ENCODE results near the gene CASKIN1. TPM values are rescaled to one million over a fixed set of nuclear protein-coding genes. Genes with fewer than 3 reads are reported as not detected.
"Not testable (repeated sequence)": the region's sequence is repeated elsewhere in the genome, so short reads cannot be mapped to it uniquely, and the experiment has no call there.

CASKIN1 gene
- polyA plus RNA-seq (2013, experiment 1 of 2) = 1.9 TPM
- polyA plus RNA-seq (2013, experiment 2 of 2) = 2.3 TPM

GRCh38 chr16:2196162-2196980 lies at the start of gene CASKIN1:
CASKIN1 (minus strand) TSS chr16:2196605; CDS start chr16:2196432, 173 bp downstream.
- Histone ChIP-seq H3K4me1 (ENCODE audit: insufficient read depth, low read length) (no peaks in the 10 kb centered on the region), H3K27ac (ENCODE audit: low read depth, low read length) (no peak within 1 kb of the TSS), H3K9me3 (ENCODE audit: insufficient read depth, low read depth, low read length) (no peaks in the 10 kb centered on the region), H3K4me3 (ENCODE audit: low read length) (peak within 1 kb of the TSS; percentile 53), H3K9ac (ENCODE audit: low read depth, low read length) (no peak within 1 kb of the TSS; the same call in 1 of the 2 replicates), H3K36me3 (ENCODE audit: insufficient read depth, low read length) (no peaks in the 10 kb centered on the region), H3K27me3 (ENCODE audit: insufficient read depth, low read length) (peaks cover 52% of the 10 kb centered on the region)
- WGBS = under 1% methylated on average over 119 of the region's 129 CpGs

- WGBS = 96% methylated on average over 30 of the region's 30 CpGs
- no peak overlapping the region for H3K4me3 ChIP-seq (ENCODE audit: low read length)
- H3K9ac ChIP-seq (ENCODE audit: low read depth, low read length) = no peak overlapping the region
- H3K4me1 ChIP-seq (ENCODE audit: insufficient read depth, low read length) = no peaks in the 10 kb centered on the region
- H3K27ac ChIP-seq (ENCODE audit: low read depth, low read length) = no peak overlapping the region
- no peaks in the 10 kb centered on the region for H3K27me3 ChIP-seq (ENCODE audit: insufficient read depth, low read length)
- peaks cover 57% of the 10 kb centered on the region for H3K36me3 ChIP-seq (ENCODE audit: insufficient read depth, low read length)
- H3K9me3 ChIP-seq (ENCODE audit: insufficient read depth, low read depth, low read length) = no peaks in the 10 kb centered on the region
These were observed 48.8 kb upstream of the CASKIN1 start for GRCh38 chr16:2244926-2245795.

GRCh38 chr16:2244301-2244700 lies 47.9 kb upstream of the CASKIN1 start:
- Histone ChIP-seq H3K4me1 (ENCODE audit: insufficient read depth, low read length) (no peaks in the 10 kb centered on the region), H3K27me3 (ENCODE audit: insufficient read depth, low read length) (no peaks in the 10 kb centered on the region), H3K36me3 (ENCODE audit: insufficient read depth, low read length) (peaks cover 56% of the 10 kb centered on the region), H3K9ac (ENCODE audit: low read depth, low read length) (no peak overlapping the region), H3K9me3 (ENCODE audit: insufficient read depth, low read depth, low read length) (no peaks in the 10 kb centered on the region), H3K27ac (ENCODE audit: low read depth, low read length) (no peak overlapping the region), H3K4me3 (ENCODE audit: low read length) (no peak overlapping the region)
- 89% methylated on average over 17 of the region's 17 CpGs for WGBS

GRCh38 chr16:2243781-2244180 lies 47.4 kb upstream of the CASKIN1 start:
- Histone ChIP-seq H3K9me3 (ENCODE audit: insufficient read depth, low read depth, low read length) (no peaks in the 10 kb centered on the region), H3K4me3 (ENCODE audit: low read length) (no peak overlapping the region), H3K36me3 (ENCODE audit: insufficient read depth, low read length) (peaks cover 53% of the 10 kb centered on the region), H3K9ac (ENCODE audit: low read depth, low read length) (no peak overlapping the region), H3K27ac (ENCODE audit: low read depth, low read length) (no peak overlapping the region), H3K27me3 (ENCODE audit: insufficient read depth, low read length) (no peaks in the 10 kb centered on the region), H3K4me1 (ENCODE audit: insufficient read depth, low read length) (no peaks in the 10 kb centered on the region)
- WGBS = 96% methylated on average over 11 of the region's 11 CpGs

- H3K4me3 ChIP-seq (ENCODE audit: low read length) = no peak overlapping the region
- H3K27ac ChIP-seq (ENCODE audit: low read depth, low read length) = no peak overlapping the region
- H3K36me3 ChIP-seq (ENCODE audit: insufficient read depth, low read length) = peaks cover 48% of the 10 kb centered on the region
- H3K4me1 ChIP-seq (ENCODE audit: insufficient read depth, low read length) = no peaks in the 10 kb centered on the region
- WGBS = 94% methylated on average over 19 of the region's 19 CpGs
- H3K27me3 ChIP-seq (ENCODE audit: insufficient read depth, low read length) = peaks cover 5% of the 10 kb centered on the region
- no peak overlapping the region for H3K9ac ChIP-seq (ENCODE audit: low read depth, low read length)
- no peaks in the 10 kb centered on the region for H3K9me3 ChIP-seq (ENCODE audit: insufficient read depth, low read depth, low read length)
These were observed 46.7 kb upstream of the CASKIN1 start for GRCh38 chr16:2243031-2243528.

GRCh38 chr16:2242598-2242997 lies 46.2 kb upstream of the CASKIN1 start:
- Histone ChIP-seq H3K27ac (ENCODE audit: low read depth, low read length) (no peak overlapping the region), H3K36me3 (ENCODE audit: insufficient read depth, low read length) (peaks cover 48% of the 10 kb centered on the region), H3K4me3 (ENCODE audit: low read length) (no peak overlapping the region), H3K27me3 (ENCODE audit: insufficient read depth, low read length) (peaks cover 9% of the 10 kb centered on the region), H3K9me3 (ENCODE audit: insufficient read depth, low read depth, low read length) (no peaks in the 10 kb centered on the region), H3K4me1 (ENCODE audit: insufficient read depth, low read length) (no peaks in the 10 kb centered on the region), H3K9ac (ENCODE audit: low read depth, low read length) (no peak overlapping the region)
- 95% methylated on average over 11 of the region's 11 CpGs for WGBS

- not testable (repeated sequence) for H3K9ac ChIP-seq (ENCODE audit: low read depth, low read length); H3K9me3 ChIP-seq (ENCODE audit: insufficient read depth, low read depth, low read length); H3K27ac ChIP-seq (ENCODE audit: low read depth, low read length); H3K4me3 ChIP-seq (ENCODE audit: low read length); H3K4me1 ChIP-seq (ENCODE audit: insufficient read depth, low read length)
- Histone ChIP-seq H3K36me3 (ENCODE audit: insufficient read depth, low read length) (peaks cover 32% of the 10 kb centered on the region), H3K27me3 (ENCODE audit: insufficient read depth, low read length) (peaks cover 29% of the 10 kb centered on the region)
- WGBS = 91% methylated on average over 8 of the region's 9 CpGs
These were observed 43.9 kb upstream of the CASKIN1 start for GRCh38 chr16:2240331-2240730.

GRCh38 chr16:2238838-2239675 lies 42.7 kb upstream of the CASKIN1 start:
- Histone ChIP-seq H3K27me3 (ENCODE audit: insufficient read depth, low read length) (peaks cover 29% of the 10 kb centered on the region), H3K9ac (ENCODE audit: low read depth, low read length) (no peak overlapping the region), H3K27ac (ENCODE audit: low read depth, low read length) (peak overlapping the region; percentile 51; the same call in 1 of the 2 replicates), H3K4me3 (ENCODE audit: low read length) (no peak overlapping the region), H3K9me3 (ENCODE audit: insufficient read depth, low read depth, low read length) (no peaks in the 10 kb centered on the region), H3K4me1 (ENCODE audit: insufficient read depth, low read length) (no peaks in the 10 kb centered on the region; the same call in 1 of the 2 replicates), H3K36me3 (ENCODE audit: insufficient read depth, low read length) (peaks cover 31% of the 10 kb centered on the region)
- WGBS = 55% methylated on average over 15 of the region's 15 CpGs

- WGBS = 54% methylated on average over 18 of the region's 18 CpGs
- no peak overlapping the region; the same call in 1 of the 2 replicates for H3K27ac ChIP-seq (ENCODE audit: low read depth, low read length)
- H3K9ac ChIP-seq (ENCODE audit: low read depth, low read length) = no peak overlapping the region
- peaks cover 30% of the 10 kb centered on the region for H3K36me3 ChIP-seq (ENCODE audit: insufficient read depth, low read length)
- H3K9me3 ChIP-seq (ENCODE audit: insufficient read depth, low read depth, low read length) = no peaks in the 10 kb centered on the region
- no peak overlapping the region for H3K4me3 ChIP-seq (ENCODE audit: low read length)
- no peaks in the 10 kb centered on the region; the same call in 1 of the 2 replicates for H3K4me1 ChIP-seq (ENCODE audit: insufficient read depth, low read length)
- H3K27me3 ChIP-seq (ENCODE audit: insufficient read depth, low read length) = peaks cover 29% of the 10 kb centered on the region
These were observed 41.9 kb upstream of the CASKIN1 start for GRCh38 chr16:2238150-2238837.
